ENCODE data around the gene CEND1.
A peak's percentile ranks its signal among the peaks of the same experiment; 100 is the strongest.

The CEND1 gene

DNA sequence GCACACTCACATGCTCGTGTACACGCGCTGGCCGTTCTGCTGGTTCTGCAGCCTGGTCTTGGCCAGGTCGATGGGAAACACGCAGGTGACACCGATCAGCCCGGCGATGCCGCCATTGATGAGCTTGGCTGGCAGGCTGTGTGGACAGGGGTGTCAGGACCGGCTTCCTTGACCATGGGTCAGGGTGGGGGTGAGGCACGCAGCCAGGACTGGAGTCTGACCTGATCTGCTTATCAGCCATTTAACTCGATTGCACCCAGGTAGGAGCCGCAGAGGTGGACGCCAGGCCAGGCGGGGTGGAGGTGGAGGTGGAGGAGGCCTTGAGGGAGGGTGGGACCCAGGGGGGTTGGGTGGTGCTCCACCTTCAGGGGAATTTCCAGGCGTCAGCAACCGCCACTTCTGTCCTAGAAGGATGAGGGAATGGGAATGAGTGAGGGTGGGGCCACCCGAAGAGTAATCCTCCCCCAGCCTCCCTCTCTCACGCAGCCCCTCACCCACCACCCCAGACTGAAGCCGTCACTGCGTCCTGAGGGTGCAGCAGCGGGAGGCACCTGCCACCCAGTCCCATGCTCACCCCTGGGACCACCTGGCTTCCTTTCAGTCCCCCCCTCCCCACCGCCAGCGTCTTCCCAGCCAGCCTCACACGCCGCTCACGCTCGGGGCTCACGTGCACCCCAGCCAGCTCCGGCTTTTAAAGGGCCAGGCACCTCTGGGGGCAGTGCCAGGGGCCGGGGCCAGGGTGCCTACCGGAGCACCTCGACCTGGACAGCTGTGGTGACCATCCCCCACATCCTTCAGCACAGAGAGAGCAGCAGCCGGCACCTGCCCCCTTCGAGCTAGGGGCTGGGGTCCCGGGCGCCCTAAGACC lies 5.1 kb upstream of the CEND1 start:
- no peak for DNase-seq

DNA sequence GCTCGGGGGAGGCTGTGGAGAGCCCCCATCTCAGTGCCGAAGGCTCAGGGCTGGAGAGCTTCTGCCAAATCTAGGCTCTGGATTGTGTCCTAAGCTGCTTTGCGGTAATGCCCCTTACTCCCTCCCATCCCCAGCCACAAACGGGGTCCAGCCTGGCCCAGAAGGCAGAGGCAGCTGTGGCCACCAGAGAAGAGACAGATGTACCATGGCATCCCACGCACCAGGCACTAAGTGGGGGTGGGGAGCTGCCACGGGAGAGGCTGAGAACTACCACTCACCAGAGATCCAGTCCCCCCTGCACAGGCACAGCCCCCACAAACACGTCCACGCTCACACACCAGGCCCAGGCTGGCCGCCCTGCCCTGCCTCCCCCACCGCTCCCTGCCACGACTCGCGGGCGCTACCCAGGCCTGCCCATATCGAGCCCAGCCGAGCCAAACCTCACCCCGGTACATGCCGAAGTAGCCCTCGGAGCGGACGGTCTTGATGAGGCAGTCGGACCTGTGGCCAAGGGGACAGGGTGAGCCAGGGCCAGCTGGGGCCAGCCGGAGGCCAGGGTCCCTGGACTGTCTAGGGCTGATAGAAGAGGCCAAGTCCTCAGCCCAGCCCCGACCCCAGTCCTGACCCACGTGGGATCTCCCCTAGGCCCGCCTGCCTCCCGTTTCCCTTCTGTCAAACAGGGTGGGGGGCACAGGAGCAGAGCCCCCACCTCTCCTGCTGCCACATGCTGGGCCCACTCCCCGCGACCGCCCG lies 4.3 kb upstream of the CEND1 start:
- no peak for DNase-seq

DNA sequence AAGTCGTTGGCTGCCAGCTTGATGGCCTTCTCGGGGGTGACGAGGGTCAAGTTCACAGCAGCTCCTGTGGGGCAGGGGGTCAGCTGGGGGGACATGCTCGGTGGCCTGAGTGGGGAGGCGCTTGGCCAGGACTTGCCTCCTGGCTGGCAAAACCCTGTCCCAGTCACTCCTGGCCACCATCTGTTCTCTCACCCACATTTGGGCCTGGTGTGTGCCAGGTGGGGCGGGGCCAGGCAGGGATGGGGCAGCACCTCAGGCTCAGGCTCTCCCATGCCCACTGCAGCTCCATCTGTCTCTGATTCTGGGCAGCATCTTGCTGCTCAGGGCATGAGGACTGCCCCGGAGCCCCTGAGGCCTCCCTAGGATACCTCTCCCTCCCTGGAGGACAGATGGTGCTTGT lies 3.7 kb upstream of the CEND1 start:
- no peak for DNase-seq

DNA sequence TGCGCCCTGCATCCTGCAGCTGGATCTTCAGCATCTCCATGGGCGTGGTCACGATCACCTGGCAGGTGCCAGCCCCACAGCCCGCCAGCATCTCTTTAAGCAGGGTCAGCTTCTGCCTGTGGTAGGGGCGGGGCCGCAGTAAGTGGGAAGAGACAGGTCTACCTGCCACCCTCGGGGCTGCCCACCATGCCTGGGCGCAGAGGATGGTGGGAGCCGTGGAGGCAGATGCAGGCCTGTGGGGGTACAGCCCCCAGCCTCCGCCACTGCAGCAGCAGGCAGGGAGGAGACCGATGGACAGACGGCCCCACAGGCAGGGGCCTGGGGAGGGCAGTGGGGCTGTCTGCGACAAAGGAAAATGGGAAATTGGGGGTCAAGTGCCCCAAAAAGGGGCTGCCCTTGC lies 3.0 kb upstream of the CEND1 start:
- DNase-seq: no peak

DNA sequence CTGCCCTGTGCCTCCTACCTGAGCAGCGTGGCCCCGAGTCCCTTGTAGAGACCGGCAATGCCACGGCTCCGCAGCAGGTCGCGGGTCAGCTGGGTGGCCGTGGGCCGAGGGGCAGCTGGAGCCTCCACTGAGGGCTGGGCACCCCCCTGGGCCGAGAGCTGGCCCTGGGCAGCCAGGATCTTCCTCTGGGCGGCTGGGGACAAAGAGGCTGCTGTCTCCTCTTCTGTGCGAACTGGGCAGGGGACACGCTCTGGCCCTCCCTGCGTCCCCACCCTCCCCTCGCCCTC lies 2.6 kb upstream of the CEND1 start:
- DNase-seq: no peak

DNA sequence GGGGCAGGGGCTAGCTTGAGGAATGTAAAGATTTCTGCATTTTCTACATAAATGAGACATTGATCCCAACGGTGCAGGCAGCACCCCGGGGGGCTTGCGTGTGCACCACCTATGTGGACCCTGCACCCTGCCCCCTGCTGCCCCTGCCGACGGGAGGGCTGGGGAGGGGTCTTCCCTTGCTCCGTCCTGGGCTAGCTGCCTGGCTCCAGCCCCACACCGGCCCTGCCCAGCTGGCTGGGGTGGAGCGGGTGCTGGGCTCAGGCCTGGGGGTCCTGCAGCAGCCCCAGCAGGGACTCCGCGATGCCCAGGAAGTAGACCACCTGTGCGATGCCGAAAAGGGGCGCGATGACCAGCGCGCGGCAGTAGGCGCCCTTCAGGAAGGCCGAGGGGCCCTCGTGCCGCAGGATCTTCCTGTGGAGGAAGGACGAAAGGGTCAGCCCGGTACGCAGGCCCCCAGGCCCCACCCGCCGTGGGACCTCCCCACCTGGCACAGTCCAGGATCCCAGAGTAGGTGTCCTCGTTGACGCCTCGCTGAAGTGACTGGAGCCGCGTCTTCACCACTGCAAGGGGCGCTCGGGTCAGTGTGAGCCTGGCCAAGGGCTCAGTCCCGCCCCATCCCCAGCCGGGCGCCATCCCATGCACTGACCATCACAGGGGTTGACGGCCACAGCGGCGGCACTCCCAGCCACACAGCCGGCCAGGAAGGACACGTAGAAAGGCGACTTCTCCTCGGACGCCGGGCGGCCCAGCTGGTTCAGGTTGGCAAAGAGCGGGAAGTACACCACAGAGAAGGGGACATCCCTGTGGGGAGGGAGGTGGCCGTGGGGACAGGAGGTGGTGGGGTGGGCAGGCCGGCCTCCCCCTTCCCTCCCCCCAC lies 2.0 kb upstream of the CEND1 start:
- no peak for DNase-seq

DNA sequence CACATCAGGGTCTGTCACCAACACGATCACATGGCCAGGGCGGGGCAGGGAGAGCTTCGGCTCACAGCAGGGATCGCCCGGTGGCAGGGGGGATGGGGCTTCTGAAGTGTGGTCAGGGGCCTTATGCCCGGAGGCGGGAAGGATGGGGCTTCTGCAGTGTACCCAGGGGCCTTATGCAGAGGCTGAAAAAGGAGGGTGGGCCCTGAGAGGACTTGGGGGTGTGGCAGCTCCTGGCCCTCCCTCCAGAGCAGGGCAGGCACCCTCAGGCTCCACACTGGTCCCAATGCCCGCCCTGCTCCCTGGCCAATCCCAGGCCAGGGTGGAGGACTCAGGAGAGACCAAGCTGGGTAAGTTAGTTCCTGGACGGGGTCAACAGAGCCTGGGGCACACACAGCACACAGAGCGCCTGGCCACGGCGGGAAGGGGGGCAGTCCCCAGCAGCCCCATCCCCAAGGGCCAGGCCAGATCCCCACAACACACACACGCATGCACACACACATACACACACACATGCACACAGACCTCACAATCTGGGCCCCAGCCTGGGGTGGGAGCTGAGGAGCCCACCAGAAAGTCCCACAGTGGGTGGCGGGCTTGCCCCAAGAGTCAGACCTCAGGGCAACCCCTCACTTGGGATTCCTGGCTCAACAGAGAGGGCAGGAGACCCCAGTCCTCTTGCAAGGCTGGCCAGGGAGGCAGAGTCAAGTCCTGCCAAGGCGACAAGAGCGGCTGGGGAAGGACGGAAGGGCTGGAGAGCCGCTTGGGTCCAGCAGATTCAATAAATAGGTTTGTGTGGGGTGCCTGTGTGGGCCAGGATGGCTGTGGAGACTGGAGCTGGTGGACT lies 1.1 kb upstream of the CEND1 start:
- DNase-seq: no peak

DNA sequence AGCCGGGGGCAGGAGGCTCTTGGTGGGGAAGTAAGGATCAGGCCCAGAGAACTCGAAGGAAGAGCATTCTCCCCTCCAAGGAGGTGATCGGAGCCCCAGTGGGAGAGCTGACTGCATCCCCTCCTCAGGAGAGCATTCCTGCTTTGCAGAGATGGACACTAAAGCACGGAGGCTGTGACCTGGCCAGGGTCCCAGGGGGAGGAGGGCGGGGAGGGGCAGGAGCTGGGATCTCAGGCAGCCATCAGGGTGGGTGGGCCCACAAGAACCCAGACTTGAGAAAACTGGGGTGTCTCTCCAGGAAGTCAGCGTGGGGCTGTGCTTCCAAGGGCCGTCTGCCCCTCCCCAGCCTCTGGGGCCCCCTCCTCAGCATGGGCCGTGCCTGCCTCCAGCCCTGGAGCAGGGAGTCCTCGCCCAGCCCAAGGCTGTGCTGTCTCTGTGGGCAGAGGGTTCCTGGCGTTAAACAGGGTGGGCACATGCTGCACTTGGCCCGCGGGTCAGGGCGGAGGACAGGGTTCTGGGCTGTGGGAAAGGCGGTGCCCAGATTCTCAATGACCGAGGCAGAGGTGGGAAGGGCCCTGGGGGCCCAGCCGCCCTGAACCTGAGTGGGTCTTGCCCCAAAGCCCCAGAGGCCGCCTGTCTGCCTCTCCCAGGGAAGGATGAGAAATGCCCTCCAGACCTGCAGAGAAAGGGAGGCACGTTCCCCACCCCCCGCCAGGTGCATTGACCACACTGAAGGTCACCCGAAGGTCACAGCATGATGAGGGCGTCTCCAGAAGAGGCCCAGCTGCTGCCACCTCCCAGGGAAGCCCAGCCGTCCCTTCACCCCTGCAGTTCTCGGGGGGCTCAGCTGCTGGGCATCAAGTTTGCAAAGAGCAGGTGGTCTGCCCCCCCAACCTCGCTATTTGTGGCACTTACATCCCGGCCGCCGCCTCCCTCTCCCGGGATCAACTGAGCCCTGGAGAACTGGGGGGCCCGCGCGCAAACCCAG lies 643 bp downstream of the CEND1 start:
- DNase-seq: no peak

DNA sequence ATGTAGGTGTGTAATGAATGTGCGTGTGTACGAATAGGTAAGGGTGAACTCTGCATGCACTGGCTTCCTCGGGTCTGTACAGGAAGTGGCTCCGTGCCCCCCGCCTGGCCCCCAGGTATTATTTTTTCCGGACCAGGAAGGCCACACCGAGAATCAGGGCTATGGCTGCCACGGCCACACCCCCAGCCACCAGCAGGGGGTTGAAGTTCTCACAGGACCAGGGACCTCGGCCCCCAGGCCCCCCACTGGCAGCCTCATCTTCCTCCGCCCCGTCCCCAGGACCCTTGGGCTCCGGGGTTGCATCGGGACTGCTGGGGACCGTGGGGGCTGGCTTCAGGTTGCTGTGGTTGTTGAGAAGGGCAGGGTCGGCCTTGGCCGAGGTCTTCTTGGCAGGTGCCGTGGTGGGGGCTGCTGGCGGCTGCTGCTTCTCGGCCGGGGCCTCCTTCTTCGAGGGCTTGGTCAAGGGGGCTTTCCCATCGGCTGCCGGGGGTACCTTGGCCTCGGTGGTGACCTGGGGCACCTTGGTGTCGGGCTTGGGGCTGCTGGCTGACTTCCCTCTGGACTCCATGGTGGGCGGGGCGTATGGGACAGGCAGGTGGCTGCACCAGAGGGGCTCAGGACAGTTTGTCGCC lies 1.8 kb downstream of the CEND1 start:
- no peak for DNase-seq

DNA sequence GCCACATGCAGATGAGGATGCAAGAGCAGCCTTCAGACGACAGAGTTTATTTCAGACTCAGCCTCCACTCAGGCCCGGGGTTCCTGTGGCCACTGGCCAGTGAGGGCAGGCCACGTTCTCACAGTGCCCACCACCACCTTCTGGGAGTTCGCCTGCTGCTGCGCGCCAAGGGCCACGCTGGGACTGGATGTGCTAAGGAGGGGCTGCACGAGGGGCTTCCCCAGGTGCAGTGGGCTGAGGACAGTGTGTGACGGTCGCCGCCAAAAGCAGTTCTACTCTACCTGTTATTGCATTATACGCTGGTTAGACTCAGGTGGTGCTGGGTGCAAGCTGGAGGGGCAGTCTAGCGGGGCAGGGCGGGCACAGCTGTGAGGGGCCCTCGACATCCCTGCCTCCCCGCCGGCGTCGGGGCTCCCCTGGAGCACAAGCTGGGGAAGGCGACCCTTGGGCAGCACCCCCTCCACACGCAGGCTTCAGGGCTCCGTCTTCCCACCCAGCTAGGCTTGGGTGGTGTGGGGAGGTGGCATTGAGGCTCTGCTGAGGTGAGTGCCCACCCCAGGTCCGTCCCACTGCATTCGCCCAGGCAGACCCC lies 2.7 kb downstream of the CEND1 start:
- no peak for DNase-seq

DNA sequence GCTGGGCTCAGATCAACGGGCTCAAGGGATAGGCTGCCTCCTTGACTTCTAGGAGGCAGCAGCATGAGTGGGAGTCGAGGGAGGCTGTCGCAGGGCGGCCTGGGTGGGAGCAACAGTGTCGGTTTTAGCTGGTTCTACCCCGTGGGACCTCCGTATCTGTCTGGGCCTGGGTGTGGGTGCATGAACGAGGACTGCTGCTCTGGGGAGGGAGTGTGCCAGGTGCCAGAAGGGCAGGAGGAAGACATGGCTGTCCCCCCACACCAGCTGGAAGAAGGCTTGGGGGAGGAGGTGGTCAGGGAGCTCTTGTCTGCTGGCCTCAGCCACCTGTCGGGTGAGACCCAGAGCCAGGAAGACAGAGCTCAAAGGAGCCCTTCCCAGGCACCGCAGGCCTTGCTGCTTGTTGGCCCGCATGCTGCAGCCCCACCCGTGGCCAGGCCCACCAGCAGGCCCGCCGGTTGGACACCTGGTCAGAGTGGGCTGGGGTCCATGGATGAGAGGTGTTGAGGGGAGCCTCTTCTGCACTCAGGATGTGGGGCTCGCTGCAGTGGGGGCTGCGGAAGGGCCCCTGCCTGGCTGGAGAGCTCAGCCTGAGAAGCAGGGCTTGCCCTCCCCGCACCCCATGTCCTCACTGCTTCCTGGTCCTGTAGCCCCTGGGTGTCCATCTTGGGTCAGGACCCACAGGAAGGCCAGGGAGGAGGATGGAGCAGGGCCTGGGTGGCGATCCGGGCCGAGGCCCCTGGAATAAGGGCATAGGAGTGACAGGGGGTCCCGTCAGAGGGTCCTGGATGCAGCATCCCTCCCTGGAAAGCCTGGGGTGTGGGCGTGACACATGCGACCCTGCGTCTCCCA lies 3.4 kb downstream of the CEND1 start:
- DNase-seq: no peak

DNA sequence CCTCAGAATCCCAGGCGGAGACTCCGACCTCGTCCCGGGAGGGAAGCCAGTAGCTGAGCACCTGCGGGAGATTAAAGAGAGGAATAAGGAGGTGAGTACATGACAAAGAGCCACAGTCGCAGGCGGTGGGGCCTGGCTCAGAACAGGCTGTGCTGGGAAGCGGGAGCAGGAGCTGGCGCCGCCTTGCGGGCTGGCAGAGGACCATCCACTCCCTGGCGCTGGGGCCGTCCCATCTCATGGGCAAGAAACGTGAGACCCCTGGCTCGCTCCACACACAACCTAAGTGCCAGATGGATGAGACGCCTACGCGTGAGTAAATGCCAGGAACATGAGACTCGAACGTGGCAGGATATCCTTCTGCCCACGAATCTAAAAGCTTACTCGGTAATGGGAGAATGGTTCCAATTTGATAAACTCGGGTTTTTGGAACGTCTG lies 6.3 kb downstream of the CEND1 start:
- DNase-seq: peak; percentile 84

DNA sequence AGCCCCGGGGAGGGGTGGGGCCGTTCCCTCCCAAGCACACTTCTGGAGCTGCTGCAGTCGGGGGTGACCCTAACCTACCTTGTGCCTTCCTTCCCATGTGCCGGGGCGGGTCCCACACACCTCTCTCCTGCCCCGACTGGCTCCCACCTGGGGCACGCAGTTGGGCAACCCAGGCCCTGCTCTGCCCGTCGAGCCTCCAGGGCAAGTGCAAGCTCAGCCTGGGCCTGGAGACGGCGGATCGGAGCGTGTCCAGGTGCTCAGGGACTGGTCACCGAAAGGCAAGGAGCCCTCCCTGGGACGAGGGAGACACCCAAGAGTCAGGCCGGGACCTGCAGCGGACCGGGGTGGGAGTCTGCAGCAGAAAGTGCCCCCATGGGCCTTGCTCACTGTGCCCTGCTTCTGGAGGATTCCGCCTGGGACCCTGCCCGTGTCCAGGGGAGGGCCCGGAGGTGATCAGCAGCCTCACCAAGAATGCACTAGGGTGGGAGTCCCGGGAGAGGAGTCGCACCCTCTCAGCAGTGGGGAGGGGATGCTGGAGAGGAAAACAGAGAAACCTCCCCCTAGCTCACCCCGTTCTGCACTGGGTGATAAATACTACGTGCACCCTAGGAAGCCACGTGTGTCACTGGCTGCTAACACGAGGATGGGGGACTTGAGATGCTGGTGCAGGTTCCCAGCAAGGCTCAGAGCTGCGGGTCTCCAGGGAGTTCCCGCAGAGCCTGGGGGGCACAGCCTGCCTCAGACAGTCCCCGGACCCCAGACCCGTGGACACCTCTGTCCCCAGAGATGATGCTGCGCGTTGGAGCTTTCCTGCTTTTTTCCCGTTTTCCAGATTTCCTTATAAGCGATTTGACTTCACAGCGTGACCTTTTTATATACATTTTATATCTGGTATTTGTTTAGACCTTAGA lies 7.4 kb downstream of the CEND1 start:
- no peak for DNase-seq

DNA sequence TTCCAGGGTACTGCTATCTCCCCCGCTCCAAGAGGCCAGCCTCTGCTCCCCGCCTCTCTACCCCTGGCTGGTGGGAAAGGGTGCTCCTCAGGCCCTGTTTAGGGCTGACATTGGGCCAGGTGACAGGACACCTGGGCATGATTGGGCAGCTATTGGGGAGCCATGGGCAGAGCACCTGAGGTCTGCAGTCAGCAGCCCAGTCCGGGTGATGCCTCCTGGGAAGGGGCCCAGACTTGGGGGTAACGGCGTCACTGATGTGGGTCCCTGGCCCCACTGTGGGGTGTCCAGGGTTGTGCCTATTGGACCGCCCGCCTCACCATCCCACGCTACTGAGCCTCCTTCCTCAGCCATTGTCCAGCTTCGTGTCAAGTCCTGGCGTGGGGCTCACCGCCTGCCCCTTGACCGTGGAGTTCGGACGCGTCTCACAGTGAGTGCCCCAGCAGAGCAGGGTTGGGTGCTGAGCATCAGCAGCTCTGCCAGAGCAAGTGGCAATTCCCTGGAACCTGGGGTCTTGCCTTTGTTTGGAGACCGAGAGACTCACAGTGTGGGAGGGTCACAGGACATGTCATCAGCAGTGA lies 9.8 kb downstream of the CEND1 start:
- no peak for DNase-seq

DNA sequence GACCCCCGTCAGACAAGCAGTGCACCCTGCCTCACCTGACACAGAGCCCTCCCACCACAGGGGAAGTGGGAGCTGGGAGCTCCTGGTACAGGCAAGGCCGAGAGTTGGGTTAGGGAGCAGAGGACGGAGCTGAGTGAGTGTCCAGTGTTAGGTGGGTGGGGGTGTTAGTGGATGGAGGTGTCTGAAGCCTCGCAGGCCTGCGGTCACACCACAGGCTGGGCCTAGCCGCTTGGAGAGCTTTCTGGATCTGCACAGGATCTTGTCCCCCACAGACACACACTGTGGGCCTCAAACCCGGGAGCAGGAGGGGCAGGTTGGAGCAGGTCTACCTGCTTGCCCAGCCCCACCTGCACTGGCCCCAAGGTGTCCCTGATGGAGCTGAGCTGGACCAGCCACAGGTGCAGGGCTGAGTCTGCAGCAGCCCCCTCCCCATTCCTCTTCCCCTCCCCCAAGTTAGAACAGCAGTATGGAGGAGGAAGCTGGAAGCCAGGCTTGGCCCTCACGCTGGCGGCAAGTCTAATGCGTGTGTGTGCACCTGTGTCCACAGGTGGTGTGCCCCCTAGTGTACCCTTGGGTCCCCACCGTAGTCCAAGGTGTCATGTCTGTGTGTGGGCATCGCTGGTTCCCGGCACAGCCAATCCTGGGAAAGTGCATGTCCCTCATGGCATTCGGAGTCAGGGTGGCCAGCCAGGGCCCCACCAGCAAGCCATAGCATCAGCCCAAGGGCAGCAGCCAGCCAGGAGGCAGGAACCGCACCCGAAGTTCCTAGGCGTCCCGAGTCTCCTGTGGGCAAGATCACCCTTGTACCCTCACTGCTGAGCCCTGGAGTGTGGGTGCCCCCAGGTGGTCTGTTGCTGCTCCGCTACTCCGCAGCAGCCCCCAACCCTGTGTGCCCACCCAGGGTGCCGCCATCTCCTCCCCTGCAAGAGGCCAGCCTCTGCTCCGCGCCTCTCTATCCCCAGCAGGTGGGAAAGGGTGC lies 10.6 kb downstream of the CEND1 start:
- DNase-seq: no peak

All from hematopoietic multipotent progenitor cell treated with erythropoietin and hydrocortisone succinate and interleukin-3 and kit ligand, for 4 days (in vitro differentiated cells).